Spleen (tissue), 11 donors: Measurements from ENCODE around the gene INTS4. TPM values are rescaled to one million over a fixed set of nuclear protein-coding genes. Genes with fewer than 3 reads are reported as not detected.

Source experiments
- DNase-seq: peaks from one replicate; pipeline ENCODE4 v3.0.0-alpha.2; 2020
- H3K27ac ChIP-seq, 8 donors: fragments of 200-600 bp; sonication (generic) in 7 of 8; 1 replicate in 4 of 8; 2 replicates in 4 of 8; pipeline versions ENCODE4 v1.5.0 to v1.8.0; 2016 to 2021; ENCODE audit warnings: inconsistent platforms in 4 of 8, mild to moderate bottlenecking in 4 of 8, moderate library complexity in 1 of 8
- H3K27me3 ChIP-seq, 7 donors: fragments of 200-600 bp; sonication (generic) in 6 of 7; replicated peaks in 1 of 7; 1 replicate in 4 of 7; 2 replicates in 3 of 7; pipeline versions ENCODE4 v1.5.0 to v1.8.0; 2016 to 2021; ENCODE audit warnings: inconsistent platforms in 3 of 7, mild to moderate bottlenecking in 1 of 7
- H3K36me3 ChIP-seq, 6 donors: fragments of 200-600 bp; sonication (generic) in 5 of 6; 1 replicate in 4 of 6; 2 replicates in 2 of 6; pipeline versions ENCODE4 v1.5.0 to v1.8.0; 2016 to 2021; ENCODE audit warnings: inconsistent platforms in 2 of 6
- H3K4me1 ChIP-seq, 6 donors: fragments of 200-600 bp; sonication (generic) in 5 of 6; 1 replicate in 3 of 6; 2 replicates in 3 of 6; pipeline versions ENCODE4 v1.5.0 to v1.8.0; 2016 to 2021; ENCODE audit warnings: inconsistent platforms in 3 of 6
- H3K4me3 ChIP-seq, 8 donors: fragments of 200-600 bp; sonication (generic) in 7 of 8; 1 replicate in 4 of 8; 2 replicates in 4 of 8; pipeline versions ENCODE4 v1.5.0 to v1.8.0; 2016 to 2021; ENCODE audit warnings: inconsistent platforms in 4 of 8, mild to moderate bottlenecking in 4 of 8, moderate library complexity in 2 of 8
- H3K9me3 ChIP-seq, 8 donors: fragments of 200-600 bp; sonication (generic) in 7 of 8; 1 replicate in 4 of 8; 2 replicates in 4 of 8; pipeline versions ENCODE4 v1.5.0 to v1.8.0; 2016 to 2021; ENCODE audit warnings: inconsistent platforms in 4 of 8
- POLR2A ChIP-seq, 3 donors: fragments of 450-650 bp; IDR thresholded peaks; one replicate each; pipeline ENCODE4 v1.5.1; 2017; ENCODE audit warnings: antibody characterized with exemption in 3 of 3, mild to moderate bottlenecking in 1 of 3
- POLR2AphosphoS5 ChIP-seq, 3 donors: sonication (generic); formaldehyde crosslinking; IDR thresholded peaks; one replicate each; pipeline ENCODE4 v1.5.1; 2017; ENCODE audit warnings: antibody characterized with exemption in 3 of 3
- WGBS, 5 donors: extraction: QIAGEN DNeasy Blood & Tissue Kit in 3 of 5; methylation state at CpG; one replicate each; pipeline versions ENCODE4 v1.1.5 to v1.1.7; 2013 to 2018; 5-methylcytosine and 5-hydroxymethylcytosine counted together
- intact Hi-C: fragments of 100-400 bp; cut with DNase I; formaldehyde crosslinking; loops from one replicate; pipeline ENCODE4 v1.15.0; 2023; ENCODE audit warnings: low total_unique reads
- polyA plus RNA-seq, 3 donors: library from polyadenylated mRNA; stranded (reverse); fragments of 200-250 nt; gene quantifications; one replicate each; pipeline ENCODE4 v1.2.1, GENCODE V29; 2013
- small RNA-seq, 4 donors: library from RNA; depleted of rRNA; stranded (forward); fragments of <200 nt; gene quantifications; one replicate each; pipeline ENCODE3, GENCODE V24; 2016
- total RNA-seq, 7 donors: library from RNA; depleted of rRNA in 3 of 7; stranded (reverse); fragments of >200 nt in 3 of 7; fragmentation: NEBNext Ultra II Directional in 4 of 7; extraction: Animal tissue kit (Norgen Biotek cat#: 25700) in 4 of 7; gene quantifications; one replicate each; pipeline versions ENCODE4 v1.1.0 to v1.2.1, GENCODE V29; 2016 to 2021
- TF ChIP-seq, protein P1 (sequence below), 11 experiments: fragments of 200-600 bp in 7 of 11; fragments of 450-650 bp in 4 of 11; sonication (generic) in 4 of 11; IDR thresholded peaks in 8 of 11; conservative IDR thresholded peaks in 3 of 11; 1 replicate in 7 of 11; 2 replicates in 4 of 11; pipeline versions ENCODE4 v1.4.0 to v1.8.0; 2016 to 2021; ENCODE audit warnings: antibody characterized with exemption in 11 of 11, inconsistent platforms in 4 of 11, mild to moderate bottlenecking in 1 of 11
- donor health status: healthy with polysubstance abuse.
- donor health status: DM: no; HTN: no; CAD: no; lungs with moderate emphysema.
- donor health status: DM: no; HTN: no; CAD: no.
- donor health status: Bipolar disorder and iron deficiency.
- donor health status: healthy.
- donor health status: DM: no; HTN: no; CAD: no.
- donor health status: DM: yes; HTN: yes; CAD: no.

Gene INTS4
- total and polyA plus RNA-seq, 10 donors = 17.7 to 68.5 (median 46.8) TPM

DNA sequence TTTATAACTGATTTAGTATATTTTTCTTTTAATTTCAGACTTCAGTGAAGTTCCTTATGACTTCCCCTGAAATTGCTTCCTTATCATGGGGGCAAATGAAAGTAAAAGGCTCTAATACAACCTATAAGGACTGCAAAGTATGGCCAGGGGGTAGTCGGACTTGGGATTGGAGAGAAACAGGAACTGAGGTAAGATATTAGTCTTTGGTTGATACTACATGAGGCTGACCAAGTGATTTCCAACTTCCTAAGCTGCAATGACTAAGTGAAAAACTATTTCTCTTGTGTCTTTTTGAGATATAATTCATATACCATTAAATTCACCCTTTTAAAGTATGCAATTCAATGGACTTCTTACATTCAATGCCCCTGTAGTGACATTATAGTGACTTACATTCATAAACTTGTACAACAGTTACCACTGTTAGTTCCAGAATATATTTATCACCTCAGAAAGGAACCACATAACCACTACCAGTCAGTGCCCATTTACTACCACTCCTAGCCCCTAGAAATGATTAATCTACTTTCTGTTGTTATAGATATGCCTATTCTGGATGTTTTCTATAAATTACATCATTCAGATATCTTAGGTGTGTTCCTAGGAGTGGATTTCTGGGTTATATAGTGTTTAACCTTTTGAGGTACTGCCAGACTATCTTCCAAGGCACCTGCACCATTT lies 151.9 kb downstream of the INTS4 start:
- 25 to 67% (median 37%) methylated on average over 1 of the region's 1 CpG for WGBS, 5 donors
- no peak for DNase-seq
- Histone ChIP-seq H3K27ac (no peak overlapping the region), H3K9me3 (peaks cover 5 to 36% (median 27%) of the 10 kb centered on the region in 8 donors), H3K27me3 (no peaks in the 10 kb centered on the region), H3K4me3 (no peak overlapping the region), H3K36me3 (peaks cover 4 to 60% (median 25%) of the 10 kb centered on the region in 6 donors), H3K4me1 (no peaks in the 10 kb centered on the region)
- TF ChIP-seq POLR2A (IDR thresholded peaks at IDR 0.05) (no peak), POLR2AphosphoS5 (IDR thresholded peaks at IDR 0.05) (no peak)
- TF ChIP-seq, protein P1, sequence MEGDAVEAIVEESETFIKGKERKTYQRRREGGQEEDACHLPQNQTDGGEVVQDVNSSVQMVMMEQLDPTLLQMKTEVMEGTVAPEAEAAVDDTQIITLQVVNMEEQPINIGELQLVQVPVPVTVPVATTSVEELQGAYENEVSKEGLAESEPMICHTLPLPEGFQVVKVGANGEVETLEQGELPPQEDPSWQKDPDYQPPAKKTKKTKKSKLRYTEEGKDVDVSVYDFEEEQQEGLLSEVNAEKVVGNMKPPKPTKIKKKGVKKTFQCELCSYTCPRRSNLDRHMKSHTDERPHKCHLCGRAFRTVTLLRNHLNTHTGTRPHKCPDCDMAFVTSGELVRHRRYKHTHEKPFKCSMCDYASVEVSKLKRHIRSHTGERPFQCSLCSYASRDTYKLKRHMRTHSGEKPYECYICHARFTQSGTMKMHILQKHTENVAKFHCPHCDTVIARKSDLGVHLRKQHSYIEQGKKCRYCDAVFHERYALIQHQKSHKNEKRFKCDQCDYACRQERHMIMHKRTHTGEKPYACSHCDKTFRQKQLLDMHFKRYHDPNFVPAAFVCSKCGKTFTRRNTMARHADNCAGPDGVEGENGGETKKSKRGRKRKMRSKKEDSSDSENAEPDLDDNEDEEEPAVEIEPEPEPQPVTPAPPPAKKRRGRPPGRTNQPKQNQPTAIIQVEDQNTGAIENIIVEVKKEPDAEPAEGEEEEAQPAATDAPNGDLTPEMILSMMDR (IDR thresholded peaks at IDR 0.05 in 8 of 11, conservative IDR thresholded peaks at IDR 0.05 in 3 of 11) = no peak
- intact Hi-C loops = no loop called here

DNA sequence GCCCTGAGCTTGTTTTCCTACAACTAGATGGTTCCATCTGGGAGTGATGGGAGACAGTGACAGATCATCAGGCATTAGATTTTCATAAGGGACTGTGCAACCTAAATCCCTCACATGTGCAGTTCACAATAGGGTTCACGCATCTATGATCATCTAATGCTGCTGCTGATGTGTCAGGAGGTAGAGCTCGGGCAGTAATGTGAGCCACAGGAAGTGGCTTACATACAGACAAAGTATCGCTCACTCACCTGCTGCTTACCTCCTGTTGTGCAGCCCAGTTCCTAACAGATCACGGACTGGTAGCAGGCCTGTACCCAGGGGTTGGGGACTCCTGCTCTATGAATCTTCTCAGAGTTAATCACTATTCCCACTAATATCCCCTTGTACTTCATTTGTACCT lies 161.2 kb downstream of the INTS4 start:
- 84 to 92% (median 88%) methylated on average over 4 of the region's 4 CpGs for WGBS, 5 donors
- no peaks in the 10 kb centered on the region for H3K27me3 ChIP-seq
- TF ChIP-seq, protein P1 (IDR thresholded peaks at IDR 0.05 in 8 of 11, conservative IDR thresholded peaks at IDR 0.05 in 3 of 11) = no peak
- no peak for TF ChIP-seq POLR2AphosphoS5 (IDR thresholded peaks at IDR 0.05)
- no peak for TF ChIP-seq POLR2A (IDR thresholded peaks at IDR 0.05)
- peaks cover 0 to 6% (median 0%) of the 10 kb centered on the region in 8 donors for H3K9me3 ChIP-seq
- H3K27ac ChIP-seq = no peak overlapping the region
- no peaks in the 10 kb centered on the region for H3K4me1 ChIP-seq
- DNase-seq = no peak
- intact Hi-C loops = no loop called here
- no peak overlapping the region for H3K4me3 ChIP-seq
- H3K36me3 ChIP-seq = no peaks in the 10 kb centered on the region

DNA sequence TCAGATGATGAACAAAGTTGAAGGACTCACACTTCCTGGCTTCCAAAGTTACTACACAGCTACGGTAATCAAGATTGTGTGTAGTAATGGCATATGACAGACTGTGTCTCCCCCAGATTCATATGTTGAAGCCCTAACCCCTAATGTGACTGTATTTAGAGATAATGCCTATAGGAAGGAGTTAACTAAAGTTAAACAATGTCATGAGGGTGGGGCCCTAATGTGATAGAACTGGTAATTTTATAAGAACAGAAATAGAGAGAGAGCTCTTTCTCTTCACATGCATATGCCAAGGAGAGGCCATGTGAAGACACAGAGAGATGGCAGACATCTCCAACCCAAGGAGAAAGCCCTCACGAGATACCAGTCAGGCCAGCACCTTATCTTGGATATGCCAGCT lies 165.5 kb downstream of the INTS4 start:
- Histone ChIP-seq H3K36me3 (no peaks in the 10 kb centered on the region), H3K4me3 (no peak overlapping the region), H3K9me3 (peaks cover 0 to 6% (median 0%) of the 10 kb centered on the region in 8 donors), H3K4me1 (peaks cover 0 to 2% (median 0%) of the 10 kb centered on the region in 6 donors), H3K27me3 (no peaks in the 10 kb centered on the region), H3K27ac (no peak overlapping the region)
- 70 to 92% (median 86%) methylated on average over 2 of the region's 2 CpGs for WGBS, 5 donors
- intact Hi-C loops = no loop called here
- TF ChIP-seq POLR2AphosphoS5 (IDR thresholded peaks at IDR 0.05) (no peak), POLR2A (IDR thresholded peaks at IDR 0.05) (no peak)
- TF ChIP-seq, protein P1 (IDR thresholded peaks at IDR 0.05 in 8 of 11, conservative IDR thresholded peaks at IDR 0.05 in 3 of 11) = no peak
- DNase-seq = no peak

Small RNA genes within 50 kb of the gene (small RNA-seq; reads per million reads assigned to genes)
- 0 reads per million in 4 donors for gene AP002812.4

Other genes starting within 250 kb of the INTS4 start
- gene RSF1, start 173.9 kb downstream of the INTS4 start, total RNA-seq = 10 to 100 TPM; 64.4 to 82.1 (median 66.9) TPM
- 1 to 10 TPM; 6.1 to 8.7 (median 6.7) TPM for gene RSF1, start 173.9 kb downstream of the INTS4 start, polyA plus RNA-seq
- gene AAMDC, start 173.5 kb downstream of the INTS4 start, total RNA-seq = 10 to 100 TPM in 6 of 7 donors, 1 to 10 TPM in 1; 9.5 to 23.7 (median 21.4) TPM
- 10 to 100 TPM; 22.2 to 37.2 (median 28.0) TPM for gene AAMDC, start 173.5 kb downstream of the INTS4 start, polyA plus RNA-seq
- under 1 TPM in 5 of 7 donors, not detected in 2; 0.40 to 0.82 (median 0.69) TPM for gene KCTD14, start 28.6 kb upstream of the INTS4 start, total RNA-seq
- under 1 TPM; 0.20 to 0.44 (median 0.35) TPM for gene KCTD14, start 28.6 kb upstream of the INTS4 start, polyA plus RNA-seq
- not detected for gene THRSP, start 69.2 kb upstream of the INTS4 start, total RNA-seq
- under 1 TPM in 2 of 3 donors, not detected in 1; 0.13 to 0.29 TPM for gene THRSP, start 69.2 kb upstream of the INTS4 start, polyA plus RNA-seq
- gene NDUFC2, start 85.2 kb upstream of the INTS4 start, total RNA-seq = 100 to 1,000 TPM in 2 of 7 donors, 10 to 100 TPM in 5; 44.1 to 113 (median 94.7) TPM
- 100 to 1,000 TPM in 2 of 3 donors, 10 to 100 TPM in 1; 60.7 to 135 (median 100) TPM for gene NDUFC2, start 85.2 kb upstream of the INTS4 start, polyA plus RNA-seq
- 10 to 100 TPM; 17.4 to 35.7 (median 29.3) TPM for gene ALG8, start 145.0 kb upstream of the INTS4 start, total RNA-seq
- 10 to 100 TPM; 30.7 to 34.0 (median 32.7) TPM for gene ALG8, start 145.0 kb upstream of the INTS4 start, polyA plus RNA-seq
- 10 to 100 TPM in 2 of 7 donors, 1 to 10 TPM in 5; 6.0 to 13.6 (median 7.2) TPM for gene KCTD21, start 194.0 kb upstream of the INTS4 start, total RNA-seq
- 1 to 10 TPM; 1.2 to 3.4 (median 1.4) TPM for gene KCTD21, start 194.0 kb upstream of the INTS4 start, polyA plus RNA-seq
- 1 to 10 TPM; 5.6 to 9.5 (median 6.5) TPM for gene USP35, start 194.3 kb upstream of the INTS4 start, total RNA-seq
- gene USP35, start 194.3 kb upstream of the INTS4 start, polyA plus RNA-seq = 1 to 10 TPM; 1.6 to 6.5 (median 1.6) TPM